ENCODE data around the gene COX8A. TPM values are rescaled to one million over a fixed set of nuclear protein-coding genes. Genes with fewer than 3 reads are reported as not detected.

COX8A gene
- total and polyA plus RNA-seq, 4 donors, result 149 to 779 (median 514) TPM

DNA sequence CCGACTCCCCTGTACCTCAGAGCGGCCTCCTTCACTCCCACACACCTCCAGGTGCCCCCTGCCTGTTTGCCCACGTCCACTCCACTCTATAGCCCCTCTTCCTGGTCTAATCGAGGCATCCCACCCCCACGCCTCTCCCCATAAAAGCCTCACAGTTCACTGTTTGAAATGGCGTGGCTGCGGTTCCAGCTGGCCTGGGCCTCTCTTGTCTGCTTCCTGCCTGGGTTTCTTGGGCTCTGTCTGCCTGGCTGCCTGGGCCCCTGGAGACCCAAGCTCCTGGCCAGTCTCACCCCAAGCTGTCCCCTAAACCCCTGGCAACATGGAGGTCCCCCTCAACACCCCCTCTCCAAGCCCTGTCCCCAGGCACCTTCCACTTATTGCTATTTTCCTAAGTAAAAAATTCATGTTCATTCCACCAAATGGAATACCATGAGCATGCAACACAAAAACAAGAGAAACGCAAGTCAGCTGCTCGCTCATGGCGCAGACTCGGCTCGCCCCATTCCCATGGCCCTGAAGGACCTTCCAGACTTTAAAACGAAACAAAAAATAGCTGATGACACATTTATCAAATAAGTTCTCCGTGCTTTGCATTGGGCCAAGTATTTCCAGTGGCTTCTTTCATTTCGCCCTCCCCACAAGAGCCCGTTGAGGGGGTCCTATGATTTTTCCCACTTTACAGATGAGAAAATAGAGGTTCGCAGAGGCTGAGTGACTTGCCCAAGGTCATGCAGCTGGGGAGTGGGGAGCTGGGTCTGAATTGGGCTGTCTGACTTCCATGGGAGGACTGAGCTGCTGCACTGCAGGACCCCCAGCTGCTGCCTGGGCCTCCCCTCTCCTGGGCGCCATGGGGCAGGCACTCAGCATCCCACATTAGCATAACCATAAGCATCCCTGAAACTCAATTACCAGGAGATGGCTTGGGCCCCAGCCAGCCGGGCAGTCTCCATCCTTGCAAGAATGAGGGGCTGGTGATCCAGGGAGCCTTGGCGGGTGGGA, 49.6 kb downstream of the COX8A start:
- no peak overlapping the region for H3K9ac ChIP-seq (ENCODE audit: insufficient read depth in 1 of 2, low read length in 2 of 2)
- ATAC-seq (ENCODE audit: insufficient read depth, low FRiP score) (no peak), DNase-seq (no peak)
- H3K4me1 ChIP-seq (ENCODE audit: control insufficient read depth in 5 of 5, insufficient read depth in 5 of 5, low read length in 5 of 5), result peaks cover 0 to 12% (median 5%) of the 10 kb centered on the region in 5 donors
- H3K27ac ChIP-seq (ENCODE audit: low read depth in 1 of 2, low read length in 1 of 2), result no peak overlapping the region
- H3K9me3 ChIP-seq (ENCODE audit: control insufficient read depth in 4 of 4, insufficient read depth in 3 of 4, low read length in 3 of 4), result no peaks in the 10 kb centered on the region
- no peaks in the 10 kb centered on the region for H3K27me3 ChIP-seq (ENCODE audit: control insufficient read depth in 3 of 3, insufficient read depth in 3 of 3, low read length in 2 of 3)
- 89% methylated on average over 20 of the region's 20 CpGs for WGBS, 2 donors
- TF ChIP-seq, protein P1, sequence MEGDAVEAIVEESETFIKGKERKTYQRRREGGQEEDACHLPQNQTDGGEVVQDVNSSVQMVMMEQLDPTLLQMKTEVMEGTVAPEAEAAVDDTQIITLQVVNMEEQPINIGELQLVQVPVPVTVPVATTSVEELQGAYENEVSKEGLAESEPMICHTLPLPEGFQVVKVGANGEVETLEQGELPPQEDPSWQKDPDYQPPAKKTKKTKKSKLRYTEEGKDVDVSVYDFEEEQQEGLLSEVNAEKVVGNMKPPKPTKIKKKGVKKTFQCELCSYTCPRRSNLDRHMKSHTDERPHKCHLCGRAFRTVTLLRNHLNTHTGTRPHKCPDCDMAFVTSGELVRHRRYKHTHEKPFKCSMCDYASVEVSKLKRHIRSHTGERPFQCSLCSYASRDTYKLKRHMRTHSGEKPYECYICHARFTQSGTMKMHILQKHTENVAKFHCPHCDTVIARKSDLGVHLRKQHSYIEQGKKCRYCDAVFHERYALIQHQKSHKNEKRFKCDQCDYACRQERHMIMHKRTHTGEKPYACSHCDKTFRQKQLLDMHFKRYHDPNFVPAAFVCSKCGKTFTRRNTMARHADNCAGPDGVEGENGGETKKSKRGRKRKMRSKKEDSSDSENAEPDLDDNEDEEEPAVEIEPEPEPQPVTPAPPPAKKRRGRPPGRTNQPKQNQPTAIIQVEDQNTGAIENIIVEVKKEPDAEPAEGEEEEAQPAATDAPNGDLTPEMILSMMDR (IDR thresholded peaks at IDR 0.05; ENCODE audit: control extremely low read depth, extremely low read depth), result no peak
- no peaks in the 10 kb centered on the region for H3K36me3 ChIP-seq (ENCODE audit: control insufficient read depth in 4 of 4, insufficient read depth in 4 of 4, low read length in 4 of 4)
- H3K4me3 ChIP-seq, result no peak overlapping the region

DNA sequence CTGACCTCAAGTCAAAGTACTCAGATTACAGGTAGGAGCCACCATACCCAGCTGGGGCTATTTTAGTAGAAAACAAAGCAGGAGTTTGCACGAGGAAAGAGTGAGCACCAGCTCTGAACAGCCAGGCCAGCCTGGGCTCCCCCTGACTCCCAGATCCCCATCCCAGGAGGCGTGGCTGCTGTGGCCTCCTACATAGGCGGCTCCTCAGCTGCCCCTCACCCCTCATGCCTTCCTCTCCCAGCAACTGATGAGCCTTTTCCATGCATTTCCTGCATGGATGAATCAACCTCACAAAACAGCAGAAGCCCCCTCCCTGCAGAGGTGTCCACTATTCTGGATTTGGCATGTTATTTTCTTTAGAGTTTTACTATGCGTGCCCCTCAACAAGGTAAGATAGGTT, 50.8 kb downstream of the COX8A start:
- 85 to 91% methylated on average over 4 of the region's 4 CpGs for WGBS, 2 donors
- ATAC-seq (ENCODE audit: insufficient read depth, low FRiP score), result no peak

More for the DNA sequence above, 50.8 kb downstream of the COX8A start:
- Histone ChIP-seq H3K9me3 (ENCODE audit: control insufficient read depth in 4 of 4, insufficient read depth in 3 of 4, low read length in 3 of 4) (no peaks in the 10 kb centered on the region), H3K4me3 (no peak overlapping the region), H3K27me3 (ENCODE audit: control insufficient read depth in 3 of 3, insufficient read depth in 3 of 3, low read length in 2 of 3) (no peaks in the 10 kb centered on the region), H3K4me1 (ENCODE audit: control insufficient read depth in 5 of 5, insufficient read depth in 5 of 5, low read length in 5 of 5) (peaks cover 0 to 12% (median 5%) of the 10 kb centered on the region in 5 donors), H3K36me3 (ENCODE audit: control insufficient read depth in 4 of 4, insufficient read depth in 4 of 4, low read length in 4 of 4) (no peaks in the 10 kb centered on the region), H3K9ac (ENCODE audit: insufficient read depth in 1 of 2, low read length in 2 of 2) (no peak overlapping the region), H3K27ac (ENCODE audit: low read depth in 1 of 2, low read length in 1 of 2) (no peak overlapping the region)
- TF ChIP-seq, protein P1 (IDR thresholded peaks at IDR 0.05; ENCODE audit: control extremely low read depth, extremely low read depth), result no peak
- DNase-seq, result no peak

Small RNA genes lying within 50 kb of the gene (small RNA-seq; reads per million reads assigned to genes)
- gene RNU6-45P (ENCODE audit: low replicate concordance), result not detected

Other genes with a start within 250 kb of the COX8A start
- gene ZFTA, start 205.8 kb upstream of the COX8A start, total RNA-seq, result 10 to 100 TPM in 1 of 2 donors, 1 to 10 TPM in 1; 8.7 to 21.8 TPM
- gene ZFTA, start 205.8 kb upstream of the COX8A start, polyA plus RNA-seq, result 1 to 10 TPM; 4.1 to 4.6 TPM
- 10 to 100 TPM; 12.7 to 15.6 TPM for gene SPINDOC, start 161.2 kb upstream of the COX8A start, total RNA-seq
- gene SPINDOC, start 161.2 kb upstream of the COX8A start, polyA plus RNA-seq, result 10 to 100 TPM in 1 of 2 donors, 1 to 10 TPM in 1; 9.9 to 23.9 TPM
- gene MARK2, start 135.5 kb upstream of the COX8A start, total RNA-seq, result 10 to 100 TPM; 35.3 to 42.9 TPM
- 10 to 100 TPM; 15.5 to 29.2 TPM for gene MARK2, start 135.5 kb upstream of the COX8A start, polyA plus RNA-seq
- gene RCOR2, start 57.5 kb upstream of the COX8A start, total RNA-seq, result 1 to 10 TPM; 1.4 to 1.6 TPM
- gene RCOR2, start 57.5 kb upstream of the COX8A start, polyA plus RNA-seq, result under 1 TPM; 0.16 to 0.37 TPM
- 10 to 100 TPM; 18.1 to 20.5 TPM for gene NAA40, start 35.6 kb upstream of the COX8A start, total RNA-seq
- 1 to 10 TPM; 9.2 to 9.6 TPM for gene NAA40, start 35.6 kb upstream of the COX8A start, polyA plus RNA-seq
- gene OTUB1, start 11.8 kb downstream of the COX8A start, total RNA-seq, result 10 to 100 TPM; 40.8 to 72.2 TPM
- 10 to 100 TPM; 72.5 to 95.2 TPM for gene OTUB1, start 11.8 kb downstream of the COX8A start, polyA plus RNA-seq
- gene FLRT1, start 61.3 kb downstream of the COX8A start, total RNA-seq, result under 1 TPM; 0.18 to 0.34 TPM
- gene FLRT1, start 61.3 kb downstream of the COX8A start, polyA plus RNA-seq, result under 1 TPM; 0.02 to 0.06 TPM
- 10 to 100 TPM; 13.6 to 24.5 TPM for gene MACROD1, start 191.5 kb downstream of the COX8A start, total RNA-seq
- gene MACROD1, start 191.5 kb downstream of the COX8A start, polyA plus RNA-seq, result 10 to 100 TPM in 1 of 2 donors, 1 to 10 TPM in 1; 9.9 to 70.0 TPM
- 100 to 1,000 TPM; 107 to 122 TPM for gene STIP1, start 211.6 kb downstream of the COX8A start, total RNA-seq
- gene STIP1, start 211.6 kb downstream of the COX8A start, polyA plus RNA-seq, result 10 to 100 TPM; 75.9 to 82.1 TPM
- gene FERMT3, start 232.1 kb downstream of the COX8A start, total RNA-seq, result 100 to 1,000 TPM in 1 of 2 donors, 10 to 100 TPM in 1; 17.4 to 102 TPM
- gene FERMT3, start 232.1 kb downstream of the COX8A start, polyA plus RNA-seq, result 100 to 1,000 TPM in 1 of 2 donors, 10 to 100 TPM in 1; 67.3 to 182 TPM

All from lung (tissue), 13 donors.